Duodenal mucosa (tissue), 2 donors: ENCODE measurements around the gene SMIM35.
"Not testable (repeated sequence)": the region's sequence is repeated elsewhere in the genome, so short reads cannot be mapped to it uniquely, and the experiment has no call there.

Source experiments
- H3K27ac ChIP-seq: one replicate; pipeline ENCODE4 v1.7.0; 2013; ENCODE audit warnings: low read depth, low read length
- H3K27me3 ChIP-seq, 2 donors: one replicate each; pipeline ENCODE4 v1.7.0; 2013; ENCODE audit warnings: low read length in 2 of 2, control low read depth in 1 of 2; ENCODE audit not compliant: insufficient read depth in 2 of 2, control insufficient read depth in 1 of 2
- H3K36me3 ChIP-seq, 2 donors: one replicate each; pipeline ENCODE4 v1.7.0; 2013; ENCODE audit warnings: low read length in 2 of 2, control low read depth in 1 of 2; ENCODE audit not compliant: insufficient read depth in 2 of 2, control insufficient read depth in 1 of 2
- H3K4me1 ChIP-seq, 2 donors: one replicate each; pipeline ENCODE4 v1.7.0; 2013; ENCODE audit warnings: low read length in 2 of 2, control low read depth in 1 of 2; ENCODE audit not compliant: insufficient read depth in 2 of 2, control insufficient read depth in 1 of 2
- H3K4me3 ChIP-seq, 2 donors: one replicate each; pipeline ENCODE4 v1.7.0; 2013; ENCODE audit warnings: low read length in 2 of 2, low read depth in 1 of 2
- H3K9ac ChIP-seq, 2 donors: one replicate each; pipeline ENCODE4 v1.7.0; 2013; ENCODE audit warnings: low read length in 2 of 2, low read depth in 1 of 2
- H3K9me3 ChIP-seq, 2 donors: one replicate each; pipeline ENCODE4 v1.7.0; 2013; ENCODE audit warnings: low read length in 2 of 2, control low read depth in 1 of 2; ENCODE audit not compliant: control insufficient read depth in 1 of 2

The SMIM35 gene

DNA sequence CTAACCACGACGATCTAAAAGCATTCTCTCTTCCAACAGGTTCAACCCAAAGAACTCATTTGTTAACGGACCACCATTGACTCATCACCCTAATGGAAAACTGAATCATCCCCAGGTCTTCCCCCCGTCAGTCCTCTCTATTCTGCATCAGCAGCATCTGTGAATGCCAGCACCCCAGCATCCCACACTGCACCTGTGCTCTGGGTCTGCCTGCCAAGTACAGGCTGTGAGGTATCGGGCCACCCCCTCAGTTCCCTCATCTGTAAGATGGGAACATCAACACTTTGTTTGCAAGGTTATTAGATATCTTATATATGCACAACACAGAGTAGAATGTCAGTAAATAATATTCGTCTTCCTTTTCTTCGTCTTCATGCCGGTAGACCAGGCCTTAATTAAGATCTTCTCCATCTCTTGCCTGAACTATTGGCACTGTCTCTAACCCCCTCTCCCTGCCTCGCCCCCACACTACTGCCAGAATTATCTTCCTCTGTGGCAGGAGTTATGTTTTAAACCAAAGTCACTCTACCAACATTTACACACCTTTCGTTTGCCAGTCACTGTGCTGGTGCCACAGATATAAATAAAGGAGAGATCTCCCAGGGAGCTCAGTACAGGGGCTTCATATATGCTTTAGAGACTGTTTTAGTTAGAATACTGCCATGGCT lies 17.7 kb downstream of the SMIM35 start:
- Histone ChIP-seq H3K4me1 (peaks cover 5 to 7% of the 10 kb centered on the region in 2 donors), H3K9ac (no peak overlapping the region), H3K9me3 (no peaks in the 10 kb centered on the region), H3K27me3 (no peaks in the 10 kb centered on the region), H3K27ac (no peak overlapping the region), H3K36me3 (no peaks in the 10 kb centered on the region), H3K4me3 (no peak overlapping the region)

DNA sequence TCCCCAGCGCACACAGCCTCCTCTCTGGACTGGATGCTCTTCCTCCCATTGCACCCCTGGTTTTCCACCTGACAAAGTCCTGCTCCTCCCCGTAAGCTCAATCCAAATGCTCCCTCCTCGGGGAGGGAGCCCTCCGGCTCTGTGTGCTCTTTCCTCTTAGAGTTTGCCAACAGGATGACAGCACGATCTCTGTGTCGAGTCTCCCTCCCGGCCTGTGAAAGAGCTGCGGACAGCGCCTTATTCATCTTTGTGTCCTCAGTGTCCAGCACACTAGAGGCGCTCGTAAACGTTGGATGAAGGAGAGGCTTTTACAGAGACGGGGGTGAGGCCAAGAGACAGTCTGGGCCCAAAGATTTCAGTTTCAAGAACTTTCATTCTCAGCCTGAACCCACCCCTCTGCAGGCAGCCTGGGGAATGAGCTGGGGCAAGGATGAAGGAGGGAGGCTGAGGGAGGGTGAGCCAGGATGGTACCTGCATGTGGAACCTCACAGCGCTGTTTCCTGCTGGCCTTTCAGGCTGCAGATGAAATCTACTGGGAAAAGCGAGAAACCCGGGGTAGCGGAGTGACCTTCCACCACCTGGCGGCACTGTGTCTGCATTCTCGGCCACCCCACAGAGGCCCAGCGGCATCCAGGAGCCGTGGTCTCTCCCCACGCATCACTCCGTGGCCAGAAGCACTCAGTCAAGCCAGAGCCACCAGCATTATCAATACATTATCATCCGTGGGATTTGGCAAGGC lies 18.4 kb downstream of the SMIM35 start:
- no peak overlapping the region for H3K9ac ChIP-seq
- no peaks in the 10 kb centered on the region for H3K27me3 ChIP-seq
- H3K4me1 ChIP-seq: peaks cover 5 to 7% of the 10 kb centered on the region in 2 donors
- H3K36me3 ChIP-seq: no peaks in the 10 kb centered on the region
- no peaks in the 10 kb centered on the region for H3K9me3 ChIP-seq
- no peak overlapping the region for H3K27ac ChIP-seq
- H3K4me3 ChIP-seq: no peak overlapping the region

DNA sequence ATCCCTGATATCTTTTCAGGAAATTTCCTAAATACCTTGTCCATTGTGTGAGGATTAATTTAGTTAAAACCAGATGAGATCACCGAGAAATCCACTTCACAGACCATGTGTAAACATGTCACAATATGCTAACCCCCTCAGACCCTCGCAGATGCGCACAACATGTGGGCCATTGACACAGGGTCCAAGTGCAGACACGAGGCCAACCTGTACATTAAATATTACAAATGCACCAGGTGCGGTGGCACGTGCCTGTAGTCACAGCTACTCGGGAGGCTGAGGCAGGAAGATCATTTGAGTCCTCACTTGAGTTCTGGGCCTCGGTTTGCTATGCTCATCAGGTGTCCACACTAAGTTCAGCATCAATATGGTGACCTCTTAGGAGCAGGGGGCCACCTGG lies 19.8 kb downstream of the SMIM35 start:
- H3K27ac ChIP-seq: no peak overlapping the region
- no peak overlapping the region for H3K9ac ChIP-seq
- H3K36me3 ChIP-seq: no peaks in the 10 kb centered on the region
- no peak overlapping the region for H3K4me3 ChIP-seq
- H3K4me1 ChIP-seq: peaks cover 5 to 7% of the 10 kb centered on the region in 2 donors
- no peaks in the 10 kb centered on the region for H3K9me3 ChIP-seq
- H3K27me3 ChIP-seq: no peaks in the 10 kb centered on the region

- Histone ChIP-seq H3K27me3 (no peaks in the 10 kb centered on the region), H3K4me3 (no peak overlapping the region), H3K9ac (no peak overlapping the region), H3K27ac (no peak overlapping the region), H3K9me3 (no peaks in the 10 kb centered on the region), H3K4me1 (peaks cover 5 to 7% of the 10 kb centered on the region in 2 donors), H3K36me3 (no peaks in the 10 kb centered on the region)
These were observed 21.4 kb downstream of the SMIM35 start for GRCh38 chr11:118065384-118065783.

- Histone ChIP-seq H3K27ac (no peak overlapping the region), H3K4me3 (no peak overlapping the region), H3K36me3 (no peaks in the 10 kb centered on the region), H3K9me3 (no peaks in the 10 kb centered on the region), H3K9ac (no peak overlapping the region), H3K4me1 (peaks cover 5 to 7% of the 10 kb centered on the region in 2 donors), H3K27me3 (no peaks in the 10 kb centered on the region)
These were observed 21.8 kb downstream of the SMIM35 start for GRCh38 chr11:118064956-118065355.

- H3K4me3 ChIP-seq, H3K9ac ChIP-seq, H3K9me3 ChIP-seq, H3K36me3 ChIP-seq, H3K27me3 ChIP-seq, H3K4me1 ChIP-seq, H3K27ac ChIP-seq: not testable (repeated sequence)
These were observed 24.1 kb downstream of the SMIM35 start for GRCh38 chr11:118062631-118063030.

DNA sequence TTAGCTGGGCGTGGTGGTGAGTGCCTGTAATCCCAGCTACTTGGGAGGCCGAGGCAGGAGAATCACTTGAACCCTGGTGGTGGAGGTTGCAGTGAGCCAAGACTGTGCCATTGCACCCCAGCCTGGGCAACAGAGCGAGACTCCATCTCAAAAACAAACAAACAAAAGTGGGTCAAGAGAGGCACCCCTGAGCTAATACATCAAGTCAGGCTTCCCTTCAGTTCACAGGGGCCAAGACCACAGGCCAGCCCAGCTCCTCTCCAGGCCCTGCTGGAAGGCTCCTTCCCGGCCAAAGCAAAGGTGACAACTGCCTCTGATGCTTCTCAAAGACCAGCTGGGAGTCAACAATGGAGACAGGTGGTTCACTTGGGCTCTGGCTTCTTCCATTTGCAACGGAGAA lies 24.6 kb downstream of the SMIM35 start:
- not testable (repeated sequence) for H3K4me3 ChIP-seq, H3K27ac ChIP-seq, H3K9ac ChIP-seq, H3K36me3 ChIP-seq, H3K9me3 ChIP-seq, H3K27me3 ChIP-seq, H3K4me1 ChIP-seq

DNA sequence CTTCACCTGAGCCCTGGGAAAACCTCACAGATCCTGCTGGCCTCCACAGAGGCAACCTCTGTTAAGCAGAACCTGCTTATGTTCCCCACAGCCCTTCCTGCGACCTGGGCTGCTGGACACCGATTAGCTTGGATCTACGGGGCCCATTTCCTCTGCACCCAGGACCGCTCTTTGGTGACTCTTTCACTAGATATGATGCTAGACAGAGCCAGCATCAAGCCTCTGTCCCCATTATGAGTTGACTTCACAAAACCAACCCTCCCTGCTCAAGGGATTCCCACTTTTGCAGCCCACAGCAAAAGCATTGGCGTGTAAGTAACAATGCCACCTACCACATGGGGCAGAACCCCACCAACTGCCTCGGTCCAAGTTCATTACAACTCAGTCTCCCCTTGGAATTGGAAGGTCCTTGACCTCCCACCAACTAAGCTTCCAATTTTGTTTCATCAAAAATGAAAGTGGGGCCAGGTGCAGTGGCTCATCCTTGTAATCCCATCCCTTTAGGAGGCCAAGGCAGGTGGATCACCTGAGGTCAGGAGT lies 25.1 kb downstream of the SMIM35 start:
- Histone ChIP-seq H3K9ac (no peak overlapping the region), H3K4me1 (peaks cover 5 to 7% of the 10 kb centered on the region in 2 donors), H3K27ac (no peak overlapping the region), H3K36me3 (no peaks in the 10 kb centered on the region), H3K9me3 (no peaks in the 10 kb centered on the region), H3K4me3 (no peak overlapping the region), H3K27me3 (no peaks in the 10 kb centered on the region)

- Histone ChIP-seq H3K9ac (no peak overlapping the region), H3K36me3 (no peaks in the 10 kb centered on the region), H3K4me1 (peaks cover 5 to 7% of the 10 kb centered on the region in 2 donors), H3K27me3 (no peaks in the 10 kb centered on the region), H3K27ac (no peak overlapping the region), H3K4me3 (no peak overlapping the region), H3K9me3 (no peaks in the 10 kb centered on the region)
These were observed 25.9 kb downstream of the SMIM35 start for GRCh38 chr11:118060869-118061268.

GRCh38 chr11:118060081-118060661 lies 26.6 kb downstream of the SMIM35 start:
- H3K9me3 ChIP-seq: no peaks in the 10 kb centered on the region
- H3K27ac ChIP-seq: no peak overlapping the region
- H3K4me3 ChIP-seq: no peak overlapping the region
- H3K4me1 ChIP-seq: peaks cover 4 to 5% of the 10 kb centered on the region in 2 donors
- H3K27me3 ChIP-seq: no peaks in the 10 kb centered on the region
- no peak overlapping the region for H3K9ac ChIP-seq
- no peaks in the 10 kb centered on the region for H3K36me3 ChIP-seq
